Measurements from ENCODE around the gene CDS2. TPM values are rescaled to one million over a fixed set of nuclear protein-coding genes. Genes with fewer than 3 reads are reported as not detected.

The CDS2 gene
- total RNA-seq, 4 donors from 2014 or later = 34.0 to 55.4 (median 40.9) TPM

GRCh38 chr20:5220321-5221060, 93.7 kb downstream of the CDS2 start:
- WGBS, 2 donors = 77 to 85% methylated on average over 7 of the region's 7 CpGs
- no peak for DNase-seq
- H3K36me3 ChIP-seq = no peaks in the 10 kb centered on the region
- no peak overlapping the region for H3K27ac ChIP-seq
- H3K4me1 ChIP-seq = no peaks in the 10 kb centered on the region
- no peak overlapping the region for H3K4me3 ChIP-seq (replicated peaks in 1 of 3)
- TF ChIP-seq CTCF (IDR thresholded peaks at IDR 0.05) (no peak), POLR2A (IDR thresholded peaks at IDR 0.05) (no peak)
- intact Hi-C loops (cut with DNase I) = no loop called here
- H3K9me3 ChIP-seq = no peaks in the 10 kb centered on the region
- H3K27me3 ChIP-seq = no peaks in the 10 kb centered on the region

- TF ChIP-seq POLR2A (IDR thresholded peaks at IDR 0.05) = no peak
- no peak for TF ChIP-seq CTCF (IDR thresholded peaks at IDR 0.05)
- no peaks in the 10 kb centered on the region for H3K9me3 ChIP-seq
- H3K27ac ChIP-seq = no peak overlapping the region
- no peak for DNase-seq
- no peak overlapping the region for H3K4me3 ChIP-seq (replicated peaks in 1 of 3)
- H3K4me1 ChIP-seq = no peaks in the 10 kb centered on the region
- no peaks in the 10 kb centered on the region for H3K27me3 ChIP-seq
- no peaks in the 10 kb centered on the region for H3K36me3 ChIP-seq
- WGBS, 2 donors = 84 to 92% methylated on average over 4 of the region's 4 CpGs
- intact Hi-C loops (cut with DNase I) = no loop called here
Observed at GRCh38 chr20:5221061-5221430, 94.2 kb downstream of the CDS2 start.

- intact Hi-C loops (cut with DNase I) = no loop called here
- no peaks in the 10 kb centered on the region for H3K27me3 ChIP-seq
Observed at GRCh38 chr20:5222919-5223634, 96.3 kb downstream of the CDS2 start.

GRCh38 chr20:5230544-5230943, 103.7 kb downstream of the CDS2 start:
- WGBS, 2 donors = 82 to 86% methylated on average over 4 of the region's 4 CpGs
- no peaks in the 10 kb centered on the region for H3K9me3 ChIP-seq
- intact Hi-C loops (cut with DNase I) = no loop called here
- H3K4me3 ChIP-seq (replicated peaks in 1 of 3) = no peak overlapping the region
- no peak overlapping the region for H3K27ac ChIP-seq
- no peak for DNase-seq
- no peaks in the 10 kb centered on the region for H3K4me1 ChIP-seq
- H3K27me3 ChIP-seq = no peaks in the 10 kb centered on the region
- H3K36me3 ChIP-seq = no peaks in the 10 kb centered on the region
- TF ChIP-seq CTCF (IDR thresholded peaks at IDR 0.05) (no peak), POLR2A (IDR thresholded peaks at IDR 0.05) (no peak)

More at GRCh38 chr20:5222919-5223634, 96.3 kb downstream of the CDS2 start:
- peak; percentile 42 to 70 (median 52) for TF ChIP-seq CTCF (IDR thresholded peaks at IDR 0.05)
- TF ChIP-seq POLR2A (IDR thresholded peaks at IDR 0.05) = no peak
- no peak overlapping the region for H3K4me3 ChIP-seq (replicated peaks in 1 of 3)
- peak; percentile 33 to 45 for DNase-seq
- WGBS, 2 donors = 35 to 36% methylated on average over 11 of the region's 11 CpGs
- no peaks in the 10 kb centered on the region for H3K36me3 ChIP-seq
- H3K9me3 ChIP-seq = no peaks in the 10 kb centered on the region
- H3K4me1 ChIP-seq = no peaks in the 10 kb centered on the region
- no peak overlapping the region for H3K27ac ChIP-seq

- TF ChIP-seq POLR2A (IDR thresholded peaks at IDR 0.05) (no peak), CTCF (IDR thresholded peaks at IDR 0.05) (no peak)
- Histone ChIP-seq H3K4me3 (replicated peaks in 1 of 3) (no peak overlapping the region), H3K27ac (no peak overlapping the region), H3K27me3 (no peaks in the 10 kb centered on the region), H3K36me3 (no peaks in the 10 kb centered on the region), H3K4me1 (no peaks in the 10 kb centered on the region), H3K9me3 (no peaks in the 10 kb centered on the region)
- intact Hi-C loops (cut with DNase I) = no loop called here
- WGBS, 2 donors = 61 to 66% methylated on average over 1 of the region's 1 CpG
- DNase-seq = no peak
Observed at GRCh38 chr20:5234158-5234557, 107.3 kb downstream of the CDS2 start.
